HepG2 (cell line): Measurements from ENCODE around the gene SLC39A3. TPM values are rescaled to one million over a fixed set of nuclear protein-coding genes. Genes with fewer than 3 reads are reported as not detected.
A peak's percentile ranks its signal among the peaks of the same experiment; 100 is the strongest.

ENCODE experiments used
- CENPX ChIP-seq: sonication (generic); formaldehyde crosslinking; IDR thresholded peaks from 2 replicates; pipeline ENCODE4 v1.9.0; 2021; ENCODE audit warnings: mild to moderate bottlenecking, missing genetic modification reagents, moderate library complexity
- CREB1 ChIP-seq, 2 experiments: fragments of 450-650 bp in 1 of 2; IDR thresholded peaks; 2 replicates each; pipeline ENCODE4 v1.6.1; 2016 to 2017; ENCODE audit warnings: control low read depth in 1 of 2, mild to moderate bottlenecking in 1 of 2, missing compliant biosample characterization in 1 of 2, missing genetic modification characterization in 1 of 2
- ELF1 ChIP-seq: sonication (generic); formaldehyde crosslinking; IDR thresholded peaks from 2 replicates; pipeline ENCODE4 v1.4.0; 2020; ENCODE audit warnings: missing genetic modification reagents
- GZF1 ChIP-seq: sonication (generic); formaldehyde crosslinking; IDR thresholded peaks from 2 replicates; pipeline ENCODE4 v1.5.1; 2020; ENCODE audit warnings: mild to moderate bottlenecking, missing genetic modification reagents
- HOXA3 ChIP-seq: sonication (generic); formaldehyde crosslinking; IDR thresholded peaks from 2 replicates; pipeline ENCODE4 v1.5.0; 2020; ENCODE audit warnings: missing genetic modification reagents
- HOXA5 ChIP-seq: sonication (generic); formaldehyde crosslinking; IDR thresholded peaks from 2 replicates; pipeline ENCODE4 v1.4.0; 2020; ENCODE audit warnings: missing genetic modification reagents
- ISX ChIP-seq: sonication (generic); formaldehyde crosslinking; conservative IDR thresholded peaks from 2 replicates; pipeline ENCODE4 v1.5.0; 2020; ENCODE audit warnings: missing genetic modification reagents
- KLF15 ChIP-seq: sonication (generic); formaldehyde crosslinking; IDR thresholded peaks from 2 replicates; pipeline ENCODE4 v1.8.1; 2023; ENCODE audit warnings: borderline replicate concordance, mild to moderate bottlenecking, inconsistent platforms, missing genetic modification reagents, mixed read lengths
- LCORL ChIP-seq, 2 experiments: fragments of 450-650 bp in 1 of 2; sonication (generic) in 1 of 2; formaldehyde crosslinking in 1 of 2; IDR thresholded peaks; 2 replicates each; pipeline versions ENCODE4 v1.5.0 to v1.6.1; 2017 to 2020; ENCODE audit warnings: antibody characterized with exemption in 1 of 2, missing genetic modification reagents in 1 of 2
- POGZ ChIP-seq: sonication (generic); formaldehyde crosslinking; IDR thresholded peaks from 2 replicates; pipeline ENCODE4 v1.4.0; 2020; ENCODE audit warnings: mild to moderate bottlenecking, missing genetic modification reagents
- POLR2AphosphoS5 ChIP-seq: IDR thresholded peaks from 2 replicates; pipeline ENCODE4 v1.6.1; 2012; ENCODE audit warnings: low read depth, low read length
- RAD51 ChIP-seq: fragments of 450-650 bp; IDR thresholded peaks from 2 replicates; pipeline ENCODE4 v1.6.1; 2016; ENCODE audit warnings: borderline replicate concordance
- SALL1 ChIP-seq: sonication (generic); formaldehyde crosslinking; IDR thresholded peaks from 2 replicates; pipeline ENCODE4 v1.8.0; 2022; ENCODE audit warnings: mild to moderate bottlenecking, missing genetic modification reagents
- SMC3 ChIP-seq: IDR thresholded peaks from 2 replicates; pipeline ENCODE4 v1.6.1; 2011; ENCODE audit warnings: low read length, improper control_type of control experiment
- SP4 ChIP-seq: sonication (generic); formaldehyde crosslinking; IDR thresholded peaks from 2 replicates; pipeline ENCODE4 v1.8.1; 2023; ENCODE audit warnings: mild to moderate bottlenecking, missing genetic modification reagents
- SRY ChIP-seq: sonication (generic); formaldehyde crosslinking; IDR thresholded peaks from 2 replicates; pipeline ENCODE4 v1.8.0; 2022; ENCODE audit warnings: mild to moderate bottlenecking, missing genetic modification reagents
- STAG1 ChIP-seq: sonication (generic); formaldehyde crosslinking; IDR thresholded peaks from 2 replicates; pipeline ENCODE4 v1.4.0; 2020; ENCODE audit warnings: missing genetic modification reagents
- ZNF235 ChIP-seq: sonication (generic); formaldehyde crosslinking; IDR thresholded peaks from 2 replicates; pipeline ENCODE4 v1.8.1; 2023; ENCODE audit warnings: mild to moderate bottlenecking, missing genetic modification reagents, borderline replicate concordance
- ZNF33B ChIP-seq: sonication (generic); formaldehyde crosslinking; IDR thresholded peaks from 2 replicates; pipeline ENCODE4 v1.5.1; 2020; ENCODE audit warnings: mild to moderate bottlenecking, missing genetic modification reagents
- ZNF781 ChIP-seq: sonication (generic); formaldehyde crosslinking; IDR thresholded peaks from 2 replicates; pipeline ENCODE4 v1.5.1; 2020; ENCODE audit warnings: borderline replicate concordance, mild to moderate bottlenecking, missing genetic modification reagents; ENCODE audit errors: not compliant biosample characterization
- ZNF816 ChIP-seq: sonication (generic); formaldehyde crosslinking; IDR thresholded peaks from 2 replicates; pipeline ENCODE4 v1.8.0; 2022; ENCODE audit warnings: missing genetic modification reagents, mild to moderate bottlenecking, borderline replicate concordance
- ZZZ3 ChIP-seq: sonication (generic); formaldehyde crosslinking; IDR thresholded peaks from 2 replicates; pipeline ENCODE4 v1.4.0; 2020; ENCODE audit warnings: missing genetic modification reagents, mild to moderate bottlenecking, borderline replicate concordance
- polyA plus RNA-seq, 8 experiments: library from polyadenylated mRNA; depleted of rRNA in 3 of 8; stranded (reverse) in 7 of 8; unstranded in 1 of 8; fragments of >200 nt; fragmentation: Illumina TruSeq in 4 of 8; extraction: Trizol in 4 of 8; gene quantifications; 2 replicates each; pipeline versions ENCODE4 v1.2.1 to v1.2.3, GENCODE V29; 2011 to 2016; ENCODE audit warnings: low read depth in 4 of 8, missing spikeins in 1 of 8, mixed read lengths in 1 of 8; ENCODE audit not compliant: insufficient read depth in 1 of 8
- total RNA-seq, 5 experiments: library from RNA; depleted of rRNA; stranded (reverse); fragments of >200 nt; fragmentation: Illumina TruSeq; extraction: Trizol; gene quantifications; 2 replicates each; pipeline ENCODE4 v1.2.3, GENCODE V29; 2016; ENCODE audit warnings: low read depth in 1 of 5
- TF ChIP-seq, protein P1 (sequence below), 2 experiments: fragments of 450-650 bp in 1 of 2; sonication (generic) in 1 of 2; formaldehyde crosslinking; IDR thresholded peaks; 2 replicates each; pipeline versions ENCODE4 v1.5.0 to v1.8.0; 2020 to 2022; ENCODE audit warnings: mild to moderate bottlenecking in 1 of 2, missing genetic modification reagents in 1 of 2
- TF ChIP-seq, protein P2 (sequence below): fragments of 450-650 bp; IDR thresholded peaks from 2 replicates; pipeline ENCODE4 v1.6.1; 2016

The SLC39A3 gene
- total and polyA plus RNA-seq, 2 of the 13 experiments (the other 11 are each of a cell fraction or from before 2014, with no cell fraction given) = 33.6 to 41.6 TPM

DNA sequence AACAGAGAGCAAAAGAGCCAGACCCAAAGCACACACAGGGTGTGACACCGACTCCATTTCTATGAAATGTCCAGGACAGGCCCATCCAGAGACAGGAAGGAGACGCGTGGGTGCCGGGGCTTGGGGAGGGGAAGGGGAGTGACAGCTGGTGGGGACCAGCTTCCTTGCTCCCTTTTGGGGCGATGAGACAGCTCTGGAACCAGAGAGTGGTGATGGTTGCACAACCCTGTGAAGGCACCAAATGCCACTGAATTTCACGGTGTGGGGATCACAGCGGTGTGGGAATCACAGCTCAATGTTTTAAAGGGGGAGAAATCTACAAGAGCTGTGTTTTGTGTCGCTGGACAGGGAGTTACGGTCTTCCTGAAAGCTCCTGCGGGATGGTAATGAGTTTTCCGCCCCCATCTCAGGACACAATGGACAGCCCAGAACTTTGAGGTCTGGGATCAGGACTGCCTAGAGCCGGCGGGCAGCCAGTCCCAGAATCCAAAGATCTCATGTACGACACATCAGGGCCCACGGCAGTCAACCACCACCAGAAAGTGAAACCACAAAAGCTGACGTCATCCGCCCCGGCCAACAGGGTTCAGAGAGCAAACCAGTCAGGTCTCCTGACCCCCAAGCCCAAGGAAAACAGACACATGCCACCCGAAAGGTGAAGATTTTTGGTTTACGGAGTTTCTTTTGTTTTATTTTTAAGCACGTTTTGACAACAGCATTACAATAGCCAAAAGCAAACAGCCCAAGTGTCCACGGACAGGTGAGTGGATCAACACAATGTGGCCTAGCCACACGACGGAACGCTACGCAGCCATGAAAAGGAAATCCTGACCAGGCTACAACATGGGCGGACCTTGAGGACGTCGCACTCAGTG lies 36.0 kb upstream of the SLC39A3 start (continued):
- peak; percentile 72; the same call in 1 of the 2 replicates for TF ChIP-seq HOXA3 (CRISPR knock-in tag)
- no peak for TF ChIP-seq POLR2AphosphoS5
- TF ChIP-seq GZF1 (CRISPR knock-in tag) = no peak
- TF ChIP-seq CENPX (CRISPR knock-in tag) = no peak
- no peak for TF ChIP-seq POGZ
- no peak for TF ChIP-seq ZZZ3 (CRISPR knock-in tag)
- no peak for TF ChIP-seq RAD51
- TF ChIP-seq, protein P1, sequence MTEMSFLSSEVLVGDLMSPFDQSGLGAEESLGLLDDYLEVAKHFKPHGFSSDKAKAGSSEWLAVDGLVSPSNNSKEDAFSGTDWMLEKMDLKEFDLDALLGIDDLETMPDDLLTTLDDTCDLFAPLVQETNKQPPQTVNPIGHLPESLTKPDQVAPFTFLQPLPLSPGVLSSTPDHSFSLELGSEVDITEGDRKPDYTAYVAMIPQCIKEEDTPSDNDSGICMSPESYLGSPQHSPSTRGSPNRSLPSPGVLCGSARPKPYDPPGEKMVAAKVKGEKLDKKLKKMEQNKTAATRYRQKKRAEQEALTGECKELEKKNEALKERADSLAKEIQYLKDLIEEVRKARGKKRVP (CRISPR knock-in tag; IDR thresholded peaks at IDR 0.05) = no peak
- no peak for TF ChIP-seq ZNF816 (CRISPR knock-in tag)
- no peak for TF ChIP-seq SRY
- TF ChIP-seq LCORL (IDR thresholded peaks at IDR 0.05) = no peak
- TF ChIP-seq LCORL (CRISPR knock-in tag; IDR thresholded peaks at IDR 0.05) = peak; percentile 76
- TF ChIP-seq SP4 = no peak
- TF ChIP-seq KLF15 (CRISPR knock-in tag) = no peak
- peak; percentile 98 for TF ChIP-seq CREB1 (IDR thresholded peaks at IDR 0.05)
- peak; percentile 90 for TF ChIP-seq CREB1 (CRISPR knock-in tag; IDR thresholded peaks at IDR 0.05)
- no peak for TF ChIP-seq ZNF781 (CRISPR knock-in tag)
- TF ChIP-seq HOXA5 (CRISPR knock-in tag) = 0 out of 2 replicates have a peak, but pooled peaks have one; percentile 31
- TF ChIP-seq SMC3 = no peak
- no peak for TF ChIP-seq ISX (CRISPR knock-in tag)
- TF ChIP-seq SALL1 (CRISPR knock-in tag) = peak; percentile 43; the same call in 1 of the 2 replicates
- no peak for TF ChIP-seq ZNF235 (CRISPR knock-in tag)
- TF ChIP-seq ELF1 (CRISPR knock-in tag) = no peak
- TF ChIP-seq STAG1 (CRISPR knock-in tag) = no peak
- no peak for TF ChIP-seq ZNF33B (CRISPR knock-in tag)
- TF ChIP-seq, protein P2, sequence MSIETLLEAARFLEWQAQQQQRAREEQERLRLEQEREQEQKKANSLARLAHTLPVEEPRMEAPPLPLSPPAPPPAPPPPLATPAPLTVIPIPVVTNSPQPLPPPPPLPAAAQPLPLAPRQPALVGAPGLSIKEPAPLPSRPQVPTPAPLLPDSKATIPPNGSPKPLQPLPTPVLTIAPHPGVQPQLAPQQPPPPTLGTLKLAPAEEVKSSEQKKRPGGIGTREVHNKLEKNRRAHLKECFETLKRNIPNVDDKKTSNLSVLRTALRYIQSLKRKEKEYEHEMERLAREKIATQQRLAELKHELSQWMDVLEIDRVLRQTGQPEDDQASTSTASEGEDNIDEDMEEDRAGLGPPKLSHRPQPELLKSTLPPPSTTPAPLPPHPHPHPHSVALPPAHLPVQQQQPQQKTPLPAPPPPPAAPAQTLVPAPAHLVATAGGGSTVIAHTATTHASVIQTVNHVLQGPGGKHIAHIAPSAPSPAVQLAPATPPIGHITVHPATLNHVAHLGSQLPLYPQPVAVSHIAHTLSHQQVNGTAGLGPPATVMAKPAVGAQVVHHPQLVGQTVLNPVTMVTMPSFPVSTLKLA = no peak
